GM13976 (cell line): ENCODE data around the gene EEF2K.

Experiments
- DNase-seq: peaks from one replicate; pipeline ENCODE4 v3.0.0; 2012; ENCODE audit warnings: low spot score
- CTCF ChIP-seq: IDR thresholded peaks from 2 replicates; pipeline ENCODE4 v1.5.1; 2012; ENCODE audit warnings: borderline replicate concordance, mild to moderate bottlenecking; ENCODE audit not compliant: insufficient read depth; ENCODE audit errors: extremely low read depth, missing control alignments, control extremely low read depth
- in situ Hi-C: fragments of 300-500 bp; cut with MboI; formaldehyde crosslinking; loops from one replicate; pipeline ENCODE4 v1.12.0; 2022; ENCODE audit warnings: low sequenced_read_pairs, mixed read lengths, inconsistent platforms; ENCODE audit not compliant: unreplicated experiment

The EEF2K gene

GRCh38 chr16:22222998-22223397 is 16.9 kb downstream of the EEF2K start:
- no peak for DNase-seq

GRCh38 chr16:22225060-22225459 is 19.0 kb downstream of the EEF2K start:
- in situ Hi-C loops: no loop called here
- no peak for DNase-seq
- no peak for TF ChIP-seq CTCF

More at GRCh38 chr16:22222998-22223397, 16.9 kb downstream of the EEF2K start:
- no peak for TF ChIP-seq CTCF
- in situ Hi-C loops: no loop called here

GRCh38 chr16:22229889-22230288 is 23.8 kb downstream of the EEF2K start:
- no peak for DNase-seq
- in situ Hi-C loops: no loop called here
- TF ChIP-seq CTCF: no peak

- no peak for TF ChIP-seq CTCF
- no peak for DNase-seq
- in situ Hi-C loops: no loop called here
Observed at GRCh38 chr16:22232277-22233036, 26.4 kb downstream of the EEF2K start.

- in situ Hi-C loops: no loop called here
- DNase-seq: no peak
- TF ChIP-seq CTCF: no peak
Observed at GRCh38 chr16:22233037-22233372, 26.9 kb downstream of the EEF2K start.

GRCh38 chr16:22235839-22236745 is 30.0 kb downstream of the EEF2K start:
- TF ChIP-seq CTCF: no peak
- in situ Hi-C loops: no loop called here
- no peak for DNase-seq
